ENCODE data around the gene PQBP1. TPM values are rescaled to one million over a fixed set of nuclear protein-coding genes. Genes with fewer than 3 reads are reported as not detected.

PQBP1 gene
- total and polyA plus RNA-seq, 4 experiments from 2014 or later = 59.6 to 94.1 (median 72.2) TPM

GRCh38 chrX:48914593-48915493 lies 17.1 kb downstream of the PQBP1 start:
- peak overlapping the region; percentile 71 to 97 (median 96) for H3K4me3 Mint-ChIP-seq
- POLR2A ChIA-PET (ENCODE audit: partially characterized antibody) = interaction anchor here (0.9 to 3.3 kb wide), 8 partner anchors 12 to 267 kb away, joined by 3 to 33 read pairs (median 5); partner anchors contain the start of genes PQBP1 and TIMM17B
- Histone ChIP-seq H3K9me3 (ENCODE audit: control insufficient read depth in 1 of 2, low read length in 2 of 2) (no peaks in the 10 kb centered on the region), H3K27me3 (ENCODE audit: insufficient read depth, low read length) (no peaks in the 10 kb centered on the region), H3K27ac (ENCODE audit: low read depth, low read length) (peak overlapping the region; percentile 36), H3K4me3 (ENCODE audit: low read length in 2 of 2) (peak overlapping the region; percentile 29 to 98), H3K4me1 (ENCODE audit: insufficient read depth, low read length) (peaks cover 60% of the 10 kb centered on the region), H3K36me3 (ENCODE audit: insufficient read depth, low read length) (peaks cover 47% of the 10 kb centered on the region)
- peaks cover 28 to 83% (median 57%) of the 10 kb centered on the region in 4 donors for H3K4me1 Mint-ChIP-seq
- intact Hi-C loops (cut with micrococcal nuclease) = loop anchor here (5.0 kb wide), 1 partner anchor 87 kb away; the partner anchor contains the start of gene GRIPAP1
- no peaks in the 10 kb centered on the region for H3K27me3 Mint-ChIP-seq
- no peak for DNase-seq
- peak overlapping the region; percentile 43 to 96 (median 79) for H3K27ac Mint-ChIP-seq
- CTCF ChIA-PET (ENCODE audit: partially characterized antibody) = interaction anchor here (0.6 to 2.3 kb wide), 6 partner anchors 23 to 267 kb away, joined by 3 to 12 read pairs (median 6); no protein-coding TSS in a partner anchor
- H3K9me3 Mint-ChIP-seq = peaks cover 0 to 17% (median 0%) of the 10 kb centered on the region in 8 donors
- peaks cover 46 to 84% of the 10 kb centered on the region in 2 donors for H3K36me3 Mint-ChIP-seq

GRCh38 chrX:48917139-48918001 lies 19.6 kb downstream of the PQBP1 start:
- ChIA-PET CTCF (ENCODE audit: partially characterized antibody) (interaction anchor here (1.0 to 2.3 kb wide), 9 partner anchors 20 to 269 kb away, joined by 3 to 18 read pairs (median 5); partner anchors contain the start of gene HDAC6), POLR2A (ENCODE audit: partially characterized antibody) (interaction anchor here (0.9 to 6.3 kb wide), 7 partner anchors 19 to 269 kb away, joined by 3 to 235 read pairs (median 4); partner anchors contain the start of genes OTUD5, PQBP1 and TIMM17B)
- Histone ChIP-seq H3K27me3 (ENCODE audit: insufficient read depth, low read length) (no peaks in the 10 kb centered on the region), H3K4me3 (ENCODE audit: low read length in 2 of 2) (peak overlapping the region; percentile 91 to 98), H3K9me3 (ENCODE audit: control insufficient read depth in 1 of 2, low read length in 2 of 2) (no peaks in the 10 kb centered on the region), H3K4me1 (ENCODE audit: insufficient read depth, low read length) (peaks cover 67% of the 10 kb centered on the region), H3K36me3 (ENCODE audit: insufficient read depth, low read length) (peaks cover 47% of the 10 kb centered on the region), H3K27ac (ENCODE audit: low read depth, low read length) (peak overlapping the region; percentile 88)
- Mint-ChIP-seq H3K9me3 (peaks cover 0 to 10% (median 0%) of the 10 kb centered on the region in 8 donors), H3K27me3 (no peaks in the 10 kb centered on the region), H3K27ac (peak overlapping the region; percentile 87 to 97 (median 95)), H3K36me3 (peaks cover 45 to 76% of the 10 kb centered on the region in 2 donors), H3K4me1 (peaks cover 27 to 85% (median 56%) of the 10 kb centered on the region in 4 donors), H3K4me3 (peak overlapping the region; percentile 93 to 98 (median 96))
- intact Hi-C loops (cut with micrococcal nuclease) = loop anchor here (1.0 to 5.0 kb wide), 6 partner anchors 20 to 269 kb away; partner anchors contain the start of genes GRIPAP1, PQBP1 and TIMM17B
- peak; percentile 90 to 93 (median 92) for DNase-seq

GRCh38 chrX:48918301-48918642 lies 20.5 kb downstream of the PQBP1 start:
- Histone ChIP-seq H3K4me1 (ENCODE audit: insufficient read depth, low read length) (peaks cover 67% of the 10 kb centered on the region), H3K27ac (ENCODE audit: low read depth, low read length) (peak overlapping the region; percentile 88), H3K27me3 (ENCODE audit: insufficient read depth, low read length) (no peaks in the 10 kb centered on the region), H3K36me3 (ENCODE audit: insufficient read depth, low read length) (peaks cover 41% of the 10 kb centered on the region), H3K9me3 (ENCODE audit: control insufficient read depth in 1 of 2, low read length in 2 of 2) (no peaks in the 10 kb centered on the region), H3K4me3 (ENCODE audit: low read length in 2 of 2) (peak overlapping the region; percentile 42 to 98)
- CTCF ChIA-PET (ENCODE audit: partially characterized antibody) = interaction anchor here (1.0 to 1.4 kb wide), 2 partner anchors 28 to 270 kb away, joined by 3 to 5 read pairs; no protein-coding TSS in a partner anchor
- H3K9me3 Mint-ChIP-seq = peaks cover 0 to 10% (median 0%) of the 10 kb centered on the region in 8 donors
- H3K4me1 Mint-ChIP-seq = peaks cover 26 to 86% (median 54%) of the 10 kb centered on the region in 4 donors
- POLR2A ChIA-PET (ENCODE audit: partially characterized antibody) = interaction anchor here (1.0 to 6.3 kb wide), 6 partner anchors 19 to 270 kb away, joined by 3 to 235 read pairs (median 11); partner anchors contain the start of genes OTUD5, PQBP1 and TIMM17B
- H3K36me3 Mint-ChIP-seq = peaks cover 37 to 73% of the 10 kb centered on the region in 2 donors
- DNase-seq = peak in 1 of 5 donors; percentile 35
- H3K27me3 Mint-ChIP-seq = no peaks in the 10 kb centered on the region
- intact Hi-C loops (cut with micrococcal nuclease) = loop anchor here (5.0 kb wide), 1 partner anchor 84 kb away; the partner anchor contains the start of gene GRIPAP1
- H3K4me3 Mint-ChIP-seq = peak overlapping the region; percentile 93 to 98 (median 96)
- peak overlapping the region; percentile 87 to 98 (median 95) for H3K27ac Mint-ChIP-seq

GRCh38 chrX:48918643-48919340 lies 21.1 kb downstream of the PQBP1 start, which contains the start of gene PIM2:
TSS of gene PIM2 (minus strand) at chrX:48919024. CDS start at chrX:48918834, 190 bp downstream.
- H3K4me3 ChIP-seq (ENCODE audit: low read length in 2 of 2) = peak within 1 kb of the TSS; percentile 91 to 98
- Mint-ChIP-seq H3K9me3 (peaks cover 0 to 10% (median 0%) of the 10 kb centered on the region in 8 donors), H3K27me3 (no peaks in the 10 kb centered on the region), H3K4me1 (peaks cover 23 to 87% (median 52%) of the 10 kb centered on the region in 4 donors), H3K4me3 (peak within 1 kb of the TSS; percentile 93 to 98 (median 96)), H3K27ac (peak within 1 kb of the TSS; percentile 87 to 98 (median 96)), H3K36me3 (peaks cover 35 to 68% of the 10 kb centered on the region in 2 donors)
- peak within 1 kb of the TSS; percentile 88 for H3K27ac ChIP-seq (ENCODE audit: low read depth, low read length)
- intact Hi-C loops (cut with micrococcal nuclease) = loop anchor here (1.0 to 5.0 kb wide), 4 partner anchors 19 to 125 kb away; partner anchors contain the start of genes GRIPAP1 and TFE3
- POLR2A ChIA-PET (ENCODE audit: partially characterized antibody) = interaction anchor here (0.9 to 6.3 kb wide), 10 partner anchors 9 to 182 kb away, joined by 3 to 235 read pairs (median 6); partner anchors contain the start of genes GRIPAP1, HDAC6, OTUD5 and PQBP1
- peak; percentile 90 to 97 (median 95) for DNase-seq
- no peaks in the 10 kb centered on the region for H3K9me3 ChIP-seq (ENCODE audit: control insufficient read depth in 1 of 2, low read length in 2 of 2)
- CTCF ChIA-PET (ENCODE audit: partially characterized antibody) = interaction anchor here (1.4 to 4.1 kb wide), 2 partner anchors 18 to 270 kb away, joined by 5 to 22 read pairs; no protein-coding TSS in a partner anchor
- peaks cover 67% of the 10 kb centered on the region for H3K4me1 ChIP-seq (ENCODE audit: insufficient read depth, low read length)
- peaks cover 36% of the 10 kb centered on the region for H3K36me3 ChIP-seq (ENCODE audit: insufficient read depth, low read length)
- no peaks in the 10 kb centered on the region for H3K27me3 ChIP-seq (ENCODE audit: insufficient read depth, low read length)

GRCh38 chrX:48919360-48919841 lies 21.7 kb downstream of the PQBP1 start:
- ChIA-PET CTCF (ENCODE audit: partially characterized antibody) (interaction anchor here (4.1 kb wide), 1 partner anchor 18 kb away, joined by 22 read pairs; no protein-coding TSS in a partner anchor), POLR2A (ENCODE audit: partially characterized antibody) (interaction anchor here (0.6 to 6.3 kb wide), 13 partner anchors 8 to 182 kb away, joined by 3 to 235 read pairs (median 4); partner anchors contain the start of genes GRIPAP1, HDAC6, OTUD5 and PQBP1)
- intact Hi-C loops (cut with micrococcal nuclease) = loop anchor here (1.0 to 5.0 kb wide), 4 partner anchors 18 to 124 kb away; partner anchors contain the start of genes GRIPAP1 and TFE3
- no peaks in the 10 kb centered on the region for H3K27me3 ChIP-seq (ENCODE audit: insufficient read depth, low read length)
- H3K27ac Mint-ChIP-seq = peak overlapping the region; percentile 87 to 98 (median 96)
- H3K27ac ChIP-seq (ENCODE audit: low read depth, low read length) = peak overlapping the region; percentile 81
- DNase-seq = peak in 2 of 5 donors; percentile 61 to 71
- H3K4me1 ChIP-seq (ENCODE audit: insufficient read depth, low read length) = peaks cover 67% of the 10 kb centered on the region
- H3K36me3 Mint-ChIP-seq = peaks cover 34 to 67% of the 10 kb centered on the region in 2 donors
- peak overlapping the region; percentile 73 to 78 for H3K4me3 ChIP-seq (ENCODE audit: low read length in 2 of 2)
- H3K4me1 Mint-ChIP-seq = peaks cover 23 to 87% (median 53%) of the 10 kb centered on the region in 4 donors
- no peaks in the 10 kb centered on the region for H3K9me3 ChIP-seq (ENCODE audit: control insufficient read depth in 1 of 2, low read length in 2 of 2)
- no peaks in the 10 kb centered on the region for H3K27me3 Mint-ChIP-seq
- peaks cover 30% of the 10 kb centered on the region for H3K36me3 ChIP-seq (ENCODE audit: insufficient read depth, low read length)
- H3K4me3 Mint-ChIP-seq = peak overlapping the region; percentile 93 to 98 (median 96)
- peaks cover 0 to 4% (median 0%) of the 10 kb centered on the region in 8 donors for H3K9me3 Mint-ChIP-seq
